B cell (primary cell): ENCODE data around the gene PCDHB15. TPM values are rescaled to one million over a fixed set of nuclear protein-coding genes. Genes with fewer than 3 reads are reported as not detected.

Experiments
- ATAC-seq: fragments of 200-7000 bp; cut with Tn5 transposase; one replicate; pipeline ENCODE4 v1.10.0; 2021; ENCODE audit warnings: low read depth, mild to moderate bottlenecking, moderate number of reproducible peaks, moderate library complexity
- CTCF ChIA-PET: fragments of 350-600 bp; sonication (Branson Sonifier 250); formaldehyde crosslinking; loops from one replicate; lab custom pipeline; 2021; ENCODE audit warnings: antibody characterized with exemption, inconsistent platforms; lab: Charles Lee
- POLR2A ChIA-PET: fragments of 350-600 bp; sonication (Branson Sonifier 250); formaldehyde crosslinking; loops from one replicate; lab custom pipeline; 2021; ENCODE audit warnings: antibody characterized with exemption; lab: Charles Lee
- DNase-seq: peaks from one replicate; pipeline ENCODE4 v3.0.0; 2013
- H2AFZ ChIP-seq: 2 replicates; pipeline ENCODE4 v1.6.1; 2012; ENCODE audit warnings: mild to moderate bottlenecking, low read depth, low read length; ENCODE audit not compliant: insufficient read depth, poor library complexity, severe bottlenecking
- H3K27ac ChIP-seq, 2 donors: 1 replicate in 1 of 2; 2 replicates in 1 of 2; pipeline ENCODE4 v1.5.1; 2012 to 2013; ENCODE audit warnings: low read length in 2 of 2, mild to moderate bottlenecking in 2 of 2, moderate library complexity in 1 of 2
- H3K27me3 ChIP-seq, 4 experiments: fragments of 200-600 bp in 1 of 4; sonication (generic) in 1 of 4; replicated peaks in 1 of 4; 1 replicate in 2 of 4; 2 replicates in 2 of 4; pipeline versions ENCODE4 v1.6.1 to v1.7.0; 2013 to 2016; ENCODE audit warnings: low read length in 3 of 4, mild to moderate bottlenecking in 2 of 4, mixed read lengths in 1 of 4, moderate library complexity in 1 of 4; ENCODE audit not compliant: insufficient read depth in 4 of 4, control insufficient read depth in 3 of 4; ENCODE audit errors: control extremely low read depth in 1 of 4
- H3K36me3 ChIP-seq, 2 experiments: replicated peaks in 1 of 2; 1 replicate in 1 of 2; 2 replicates in 1 of 2; pipeline versions ENCODE4 v1.6.1 to v1.7.1; 2013; ENCODE audit warnings: low read length in 1 of 2; ENCODE audit not compliant: insufficient read depth in 2 of 2, control insufficient read depth in 1 of 2; ENCODE audit errors: control extremely low read depth in 1 of 2, extremely low read depth in 1 of 2
- H3K4me1 ChIP-seq, 2 donors: fragments of 200-600 bp in 1 of 2; sonication (generic) in 1 of 2; 1 replicate in 1 of 2; 2 replicates in 1 of 2; pipeline versions ENCODE4 v1.5.1 to v1.6.1; 2013 to 2017; ENCODE audit warnings: low read length in 2 of 2; ENCODE audit not compliant: control insufficient read depth in 2 of 2, insufficient read depth in 2 of 2
- H3K4me2 ChIP-seq: replicated peaks from 2 replicates; pipeline ENCODE3; 2012; ENCODE audit warnings: mild to moderate bottlenecking, low read depth, low read length; ENCODE audit not compliant: poor library complexity, severe bottlenecking
- H3K4me3 ChIP-seq, 5 experiments: fragments of 200-600 bp in 1 of 5; sonication (generic) in 1 of 5; 1 replicate in 3 of 5; 2 replicates in 2 of 5; pipeline versions ENCODE4 v1.5.1 to v1.7.0; 2011 to 2016; ENCODE audit warnings: low read length in 4 of 5, mild to moderate bottlenecking in 4 of 5, low read depth in 2 of 5, control low read depth in 1 of 5, moderate library complexity in 1 of 5; ENCODE audit not compliant: insufficient read depth in 1 of 5; ENCODE audit errors: control extremely low read depth in 1 of 5, extremely low read depth in 1 of 5
- H3K79me2 ChIP-seq: fragments of 200-600 bp; sonication (generic); one replicate; pipeline ENCODE4 v1.6.0; 2016; ENCODE audit warnings: low read length; ENCODE audit not compliant: control insufficient read depth, insufficient read depth
- H3K9ac ChIP-seq: fragments of 200-600 bp; sonication (generic); 2 replicates; pipeline ENCODE4 v1.6.1; 2017; ENCODE audit warnings: mild to moderate bottlenecking, low read length, moderate library complexity
- H3K9me3 ChIP-seq, 3 donors: one replicate each; pipeline versions ENCODE4 v1.6.1 to v1.7.1; 2013; ENCODE audit warnings: low read length in 2 of 3; ENCODE audit not compliant: control insufficient read depth in 2 of 3, insufficient read depth in 1 of 3; ENCODE audit errors: control extremely low read depth in 1 of 3
- H4K20me1 ChIP-seq: 2 replicates; pipeline ENCODE4 v1.6.0; 2012; ENCODE audit warnings: mild to moderate bottlenecking, low read length; ENCODE audit not compliant: insufficient read depth, control insufficient read depth, poor library complexity, severe bottlenecking
- H3K27ac Mint-ChIP-seq: one replicate; pipeline ENCODE4 v1.8.0; 2021; ENCODE audit warnings: mixed read lengths
- H3K27me3 Mint-ChIP-seq: one replicate; pipeline ENCODE4 v1.8.0; 2021; ENCODE audit warnings: mixed read lengths
- H3K4me1 Mint-ChIP-seq: one replicate; pipeline ENCODE4 v1.8.0; 2021; ENCODE audit warnings: mixed read lengths
- H3K4me3 Mint-ChIP-seq: one replicate; pipeline ENCODE4 v1.8.0; 2021; ENCODE audit warnings: mixed read lengths
- H3K9me3 Mint-ChIP-seq: one replicate; pipeline ENCODE4 v1.8.0; 2022; ENCODE audit warnings: mixed read lengths; ENCODE audit not compliant: insufficient read depth
- EZH2 ChIP-seq: IDR thresholded peaks from 2 replicates; pipeline ENCODE4 v1.6.1; 2012; ENCODE audit warnings: borderline replicate concordance, low read depth, mild to moderate bottlenecking, moderate library complexity, low read length; ENCODE audit not compliant: insufficient read depth, poor library complexity, severe bottlenecking
- intact Hi-C: fragments of 100-400 bp; cut with micrococcal nuclease; formaldehyde crosslinking; loops from one replicate; pipeline ENCODE4 v1.10.0; 2022
- polyA plus RNA-seq: library from polyadenylated mRNA; depleted of rRNA; stranded (reverse); fragments of >200 nt; gene quantifications from 2 replicates; pipeline ENCODE4 v1.2.3, GENCODE V29; 2012
- total RNA-seq, 2 donors: library from RNA; stranded (reverse); fragments of 120-200 nt in 1 of 2; gene quantifications; 1 replicate in 1 of 2; 2 replicates in 1 of 2; pipeline versions ENCODE4 v1.2.3 to v1.2.4, GENCODE V29; 2013 to 2022
- TF ChIP-seq, protein P1 (sequence below): fragments of 200-600 bp; IDR thresholded peaks from one replicate; pipeline ENCODE4 v1.8.0; 2022; ENCODE audit warnings: antibody characterized with exemption, mild to moderate bottlenecking

Gene PCDHB15
- total and polyA plus RNA-seq, 2 donors (not counting 1 experiment from before 2014, with no cell fraction given): not detected

DNA sequence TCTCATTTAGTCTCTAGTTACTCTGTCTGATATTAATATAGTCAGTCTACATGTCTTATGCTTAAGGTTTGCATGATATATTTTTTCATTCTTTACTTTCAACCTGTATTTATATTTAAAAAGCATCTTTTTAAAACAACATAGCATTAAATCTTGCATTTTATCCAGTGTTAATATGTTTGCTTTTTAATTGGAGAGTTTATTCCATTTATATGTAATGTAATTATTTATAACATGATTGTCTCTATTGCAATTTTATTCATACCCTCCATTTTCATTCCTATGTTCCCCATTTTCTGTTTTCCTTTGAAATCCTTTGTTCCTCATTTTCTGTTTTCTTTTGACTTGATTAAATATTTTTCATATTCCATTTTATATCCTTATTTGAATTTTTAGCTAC lies 13.3 kb downstream of the PCDHB15 start:
- Histone ChIP-seq H3K9ac (no peak overlapping the region), H3K4me3 (no peak overlapping the region), H3K4me2 (no peak overlapping the region), H3K27ac (no peak overlapping the region), H4K20me1 (no peaks in the 10 kb centered on the region), H3K36me3 (no peaks in the 10 kb centered on the region), H3K9me3 (peaks cover 26 to 92% (median 36%) of the 10 kb centered on the region in 3 donors), H3K79me2 (no peaks in the 10 kb centered on the region), H3K4me1 (no peaks in the 10 kb centered on the region), H2AFZ (no peak overlapping the region), H3K27me3 (no peaks in the 10 kb centered on the region)
- Mint-ChIP-seq H3K4me1 (no peaks in the 10 kb centered on the region), H3K4me3 (no peak overlapping the region), H3K9me3 (peaks cover 36% of the 10 kb centered on the region), H3K27ac (no peak overlapping the region), H3K27me3 (no peaks in the 10 kb centered on the region)
- ATAC-seq: no peak
- CTCF ChIA-PET: no interaction called here
- POLR2A ChIA-PET: no interaction called here
- intact Hi-C loops: no loop called here
- TF ChIP-seq, protein P1, sequence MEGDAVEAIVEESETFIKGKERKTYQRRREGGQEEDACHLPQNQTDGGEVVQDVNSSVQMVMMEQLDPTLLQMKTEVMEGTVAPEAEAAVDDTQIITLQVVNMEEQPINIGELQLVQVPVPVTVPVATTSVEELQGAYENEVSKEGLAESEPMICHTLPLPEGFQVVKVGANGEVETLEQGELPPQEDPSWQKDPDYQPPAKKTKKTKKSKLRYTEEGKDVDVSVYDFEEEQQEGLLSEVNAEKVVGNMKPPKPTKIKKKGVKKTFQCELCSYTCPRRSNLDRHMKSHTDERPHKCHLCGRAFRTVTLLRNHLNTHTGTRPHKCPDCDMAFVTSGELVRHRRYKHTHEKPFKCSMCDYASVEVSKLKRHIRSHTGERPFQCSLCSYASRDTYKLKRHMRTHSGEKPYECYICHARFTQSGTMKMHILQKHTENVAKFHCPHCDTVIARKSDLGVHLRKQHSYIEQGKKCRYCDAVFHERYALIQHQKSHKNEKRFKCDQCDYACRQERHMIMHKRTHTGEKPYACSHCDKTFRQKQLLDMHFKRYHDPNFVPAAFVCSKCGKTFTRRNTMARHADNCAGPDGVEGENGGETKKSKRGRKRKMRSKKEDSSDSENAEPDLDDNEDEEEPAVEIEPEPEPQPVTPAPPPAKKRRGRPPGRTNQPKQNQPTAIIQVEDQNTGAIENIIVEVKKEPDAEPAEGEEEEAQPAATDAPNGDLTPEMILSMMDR: no peak
- no peak for TF ChIP-seq EZH2
- DNase-seq: no peak

DNA sequence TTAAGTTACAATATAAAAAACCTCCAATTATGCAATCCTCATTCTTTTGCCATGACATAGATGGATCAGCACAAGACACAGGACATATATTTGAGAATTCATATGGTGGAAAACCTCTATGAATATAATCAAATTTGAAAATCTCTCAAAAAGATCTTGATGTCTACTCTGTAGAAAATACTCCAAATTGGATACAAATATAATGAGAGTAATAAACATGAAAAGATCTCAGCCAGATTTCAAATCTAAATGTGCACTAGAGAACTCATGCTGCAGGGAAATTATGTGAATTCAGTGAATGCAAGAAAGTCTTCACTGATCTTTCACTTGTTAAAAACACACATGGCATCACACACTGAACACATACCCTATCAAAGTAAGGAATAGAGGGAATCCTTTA lies 13.8 kb downstream of the PCDHB15 start:
- H2AFZ ChIP-seq: no peak overlapping the region
- ChIA-PET CTCF (no interaction called here), POLR2A (no interaction called here)
- H4K20me1 ChIP-seq: no peaks in the 10 kb centered on the region
- no peak overlapping the region for H3K4me2 ChIP-seq
- no peaks in the 10 kb centered on the region for H3K4me1 ChIP-seq
- Mint-ChIP-seq H3K9me3 (peaks cover 35% of the 10 kb centered on the region), H3K4me3 (no peak overlapping the region), H3K27ac (no peak overlapping the region), H3K4me1 (no peaks in the 10 kb centered on the region), H3K27me3 (no peaks in the 10 kb centered on the region)
- no peak overlapping the region for H3K4me3 ChIP-seq
- TF ChIP-seq EZH2: no peak
- TF ChIP-seq, protein P1: no peak
- H3K27ac ChIP-seq: no peak overlapping the region
- no peak for DNase-seq
- H3K9me3 ChIP-seq: peaks cover 26 to 90% (median 40%) of the 10 kb centered on the region in 3 donors
- no peaks in the 10 kb centered on the region for H3K27me3 ChIP-seq
- no peaks in the 10 kb centered on the region for H3K36me3 ChIP-seq
- no peaks in the 10 kb centered on the region for H3K79me2 ChIP-seq
- no peak for ATAC-seq
- intact Hi-C loops: no loop called here
- no peak overlapping the region for H3K9ac ChIP-seq
